ENCODE measurements around the gene HEMK1.

The HEMK1 gene

GRCh38 chr3:50573566-50574443 lies 4.5 kb downstream of the HEMK1 start:
- DNase-seq (ENCODE audit: low spot score) = no peak

- no peak for DNase-seq (ENCODE audit: low spot score)
Observed at GRCh38 chr3:50574444-50574831, 5.1 kb downstream of the HEMK1 start.

DNA sequence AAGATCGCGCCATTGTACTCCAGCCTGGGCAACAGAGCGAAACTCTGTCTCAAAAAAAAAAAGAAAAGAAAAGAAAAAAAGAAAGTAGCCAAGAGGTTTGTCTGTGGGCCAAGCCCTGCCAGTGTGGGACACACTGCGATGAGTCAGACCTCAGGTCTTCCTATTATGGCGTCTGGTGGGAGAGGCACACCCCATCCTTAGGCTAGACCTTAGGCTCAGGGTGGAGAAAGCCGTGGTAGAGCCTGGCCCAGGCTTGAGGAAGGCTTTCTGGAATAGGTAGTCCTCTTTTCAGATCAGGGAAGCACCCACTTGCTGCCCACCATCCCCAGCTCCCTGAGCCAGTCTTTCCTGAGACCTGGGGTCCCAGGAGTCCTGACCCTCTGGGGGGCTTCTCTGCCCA lies 6.0 kb downstream of the HEMK1 start:
- no peak for DNase-seq (ENCODE audit: low spot score)

GRCh38 chr3:50577348-50577747 lies 8.0 kb downstream of the HEMK1 start:
- DNase-seq (ENCODE audit: low spot score) = no peak

DNA sequence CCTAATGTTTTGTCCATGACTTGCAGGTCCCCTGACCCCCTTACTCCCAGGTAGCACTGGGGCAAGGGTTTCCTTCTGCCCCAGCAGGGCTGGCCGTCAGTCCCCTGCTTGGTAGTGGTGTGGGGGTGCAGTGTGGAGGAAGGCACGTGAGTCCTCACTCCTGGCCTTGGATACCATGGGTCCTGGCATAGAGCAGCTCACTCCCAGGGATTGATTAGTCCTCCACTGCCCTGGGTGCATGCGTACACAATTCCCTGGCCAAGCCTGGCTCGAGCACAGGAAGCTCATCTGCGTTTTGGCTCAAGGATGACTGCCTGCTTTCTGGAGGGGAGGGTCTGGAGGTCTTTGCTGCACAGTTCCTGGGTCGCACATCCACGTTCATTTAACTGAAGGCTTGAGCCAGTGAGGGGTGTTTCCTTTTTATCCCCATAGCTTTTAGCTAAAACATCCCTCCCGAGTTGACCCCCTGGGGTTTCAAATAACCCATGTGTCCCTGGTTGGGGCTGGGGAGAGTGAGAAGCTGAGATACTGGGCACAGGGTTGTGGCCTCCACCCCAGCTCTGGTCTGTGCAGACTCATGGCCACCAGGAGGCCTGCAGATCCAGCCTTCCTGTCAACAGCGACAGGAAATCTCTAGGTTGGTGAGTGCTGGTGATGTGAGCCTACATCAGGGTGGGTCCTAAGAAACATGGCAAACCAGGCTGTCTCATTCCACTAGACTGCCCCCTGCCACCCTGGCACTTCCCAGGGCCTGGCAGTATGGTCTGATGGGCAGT lies 11.5 kb downstream of the HEMK1 start:
- no peak for DNase-seq (ENCODE audit: low spot score)

- no peak for DNase-seq (ENCODE audit: low spot score)
Observed at GRCh38 chr3:50581459-50581842, 12.1 kb downstream of the HEMK1 start.

DNA sequence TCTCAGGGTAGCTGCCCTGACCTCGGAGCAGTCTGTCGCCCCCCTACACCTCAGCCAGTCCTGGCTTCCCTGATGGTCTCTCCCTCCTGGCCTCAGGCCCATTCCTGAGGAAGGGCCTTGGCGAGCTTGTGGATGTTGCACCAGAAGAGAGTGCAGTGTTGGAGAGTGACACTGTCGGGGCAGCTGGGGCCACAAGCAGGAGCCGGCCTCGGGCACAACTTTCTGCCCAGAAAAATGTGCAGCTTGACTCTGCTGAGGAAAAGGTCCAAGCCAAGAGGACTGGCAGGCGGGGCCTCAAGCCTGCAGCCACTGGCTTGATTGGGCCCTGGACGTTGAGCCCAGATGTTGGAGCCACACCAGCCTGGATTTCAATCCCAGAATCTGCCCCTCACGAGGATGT lies 12.8 kb downstream of the HEMK1 start:
- no peak for DNase-seq (ENCODE audit: low spot score)

DNA sequence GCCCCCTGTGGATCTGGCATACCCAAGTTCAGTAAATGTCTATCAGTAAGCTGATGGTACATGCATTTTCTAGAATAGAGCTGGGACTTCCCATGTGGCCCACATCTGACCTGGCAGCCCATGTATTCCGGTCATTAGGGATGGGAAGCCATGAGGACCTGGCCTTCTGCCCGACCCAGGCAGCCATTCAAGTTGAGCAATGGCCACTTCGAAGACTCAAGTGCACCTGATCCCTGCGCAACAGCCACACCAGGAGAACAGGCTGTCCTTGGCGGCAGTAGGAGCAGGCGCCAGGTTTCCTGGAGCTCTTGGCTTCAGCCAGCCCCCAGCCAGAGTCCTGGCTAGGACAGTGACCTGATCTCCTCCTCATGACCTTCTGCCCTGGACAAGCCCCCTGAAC lies 14.6 kb downstream of the HEMK1 start:
- no peak for DNase-seq (ENCODE audit: low spot score)

DNA sequence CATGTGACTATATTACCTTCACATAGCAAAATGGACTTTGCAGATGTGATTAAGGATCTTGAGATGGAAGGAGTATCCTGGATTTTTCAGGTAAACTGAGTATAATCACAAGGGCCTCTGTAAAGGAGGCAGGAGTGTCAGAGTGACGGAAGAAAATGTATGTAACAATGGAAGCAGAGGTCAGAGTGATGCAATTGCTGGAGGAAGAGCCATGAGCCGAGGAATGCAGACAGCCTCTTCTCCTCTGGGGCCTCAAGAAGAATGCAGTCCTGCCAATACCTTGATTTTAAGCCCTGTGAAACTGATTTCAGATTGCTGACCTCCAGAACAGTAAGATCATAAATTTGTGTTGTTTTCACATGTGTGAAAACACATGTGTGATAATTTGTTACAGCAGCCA lies 15.1 kb downstream of the HEMK1 start:
- no peak for DNase-seq (ENCODE audit: low spot score)

DNA sequence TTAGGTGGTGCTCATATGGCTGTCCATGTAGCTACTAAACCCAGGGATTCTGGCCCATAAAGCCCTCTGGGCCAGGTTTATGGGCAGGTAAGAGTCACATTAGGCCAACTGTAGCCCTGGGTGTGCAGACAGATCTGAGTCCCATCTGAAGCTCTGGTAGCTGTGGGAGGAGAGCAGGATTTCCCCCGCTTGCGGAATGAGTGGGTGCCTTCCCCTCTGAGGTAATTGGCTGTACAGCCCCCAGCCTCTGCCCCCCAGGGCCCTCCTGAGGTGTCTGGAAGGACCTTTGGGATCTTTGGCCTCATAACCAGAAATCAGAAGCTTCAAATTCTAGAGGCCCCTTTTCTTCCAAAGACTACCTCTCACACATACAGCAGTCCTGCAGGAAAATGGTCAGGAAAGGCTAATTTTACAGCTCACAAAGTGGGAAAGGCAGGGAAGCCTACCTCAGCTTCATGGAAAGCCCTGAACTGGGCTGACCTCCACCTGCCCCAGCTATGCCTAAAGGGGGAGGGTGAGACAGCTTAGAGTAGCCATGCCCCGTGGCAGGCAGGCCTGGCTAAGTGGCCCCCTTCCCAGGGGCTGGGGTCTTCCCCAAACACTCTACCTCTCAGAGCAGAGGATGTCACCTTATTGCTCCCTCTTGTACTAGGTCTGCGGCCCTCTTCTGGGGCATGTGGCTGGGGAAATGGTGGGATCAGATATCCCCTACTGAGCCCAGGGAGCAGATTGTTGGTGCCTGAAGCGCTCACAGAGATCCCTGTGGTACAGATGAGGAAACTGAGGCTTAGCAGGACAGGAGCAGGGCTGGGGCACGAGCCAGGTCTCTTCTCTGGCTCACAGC lies 16.8 kb downstream of the HEMK1 start:
- DNase-seq (ENCODE audit: low spot score) = no peak

- DNase-seq (ENCODE audit: low spot score) = no peak
Observed at GRCh38 chr3:50586763-50587070, 17.4 kb downstream of the HEMK1 start.

GRCh38 chr3:50587373-50587772 lies 18.1 kb downstream of the HEMK1 start:
- no peak for DNase-seq (ENCODE audit: low spot score)

- no peak for DNase-seq (ENCODE audit: low spot score)
Observed at GRCh38 chr3:50587806-50588758, 18.8 kb downstream of the HEMK1 start.

GRCh38 chr3:50588759-50589433 lies 19.6 kb downstream of the HEMK1 start:
- peak; percentile 63 for DNase-seq (ENCODE audit: low spot score)

DNA sequence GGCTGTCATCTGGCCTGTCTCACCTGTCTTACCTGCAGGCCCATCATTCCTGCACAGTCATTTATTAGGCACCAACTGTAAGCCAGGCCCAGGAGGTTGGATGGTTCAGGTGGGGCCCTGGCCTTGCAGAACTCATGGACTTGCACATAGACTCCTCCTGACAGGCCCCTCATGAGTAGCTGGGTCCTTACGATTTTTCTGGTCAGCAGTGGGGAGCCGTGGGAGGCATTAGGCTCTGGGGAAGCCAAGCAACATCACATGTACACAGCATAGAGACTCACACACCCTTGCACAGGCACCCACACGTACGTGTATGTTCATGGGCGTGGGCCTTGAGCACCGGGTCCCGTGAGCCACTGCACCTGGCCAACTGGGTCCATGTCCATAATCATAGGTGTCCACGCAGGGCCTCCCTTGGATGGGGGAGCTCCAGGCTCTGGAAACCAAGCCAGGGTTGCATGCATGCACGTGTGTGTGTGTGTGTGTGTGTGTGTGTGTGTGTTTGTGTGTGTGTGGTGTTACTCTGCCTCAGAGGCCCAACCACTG lies 21.9 kb downstream of the HEMK1 start:
- no peak for DNase-seq (ENCODE audit: low spot score)

- peak; percentile 61 for DNase-seq (ENCODE audit: low spot score)
Observed at GRCh38 chr3:50592568-50592967, 23.2 kb downstream of the HEMK1 start.

- DNase-seq (ENCODE audit: low spot score) = no peak
Observed at GRCh38 chr3:50594253-50594785, 25.0 kb downstream of the HEMK1 start.

DNA sequence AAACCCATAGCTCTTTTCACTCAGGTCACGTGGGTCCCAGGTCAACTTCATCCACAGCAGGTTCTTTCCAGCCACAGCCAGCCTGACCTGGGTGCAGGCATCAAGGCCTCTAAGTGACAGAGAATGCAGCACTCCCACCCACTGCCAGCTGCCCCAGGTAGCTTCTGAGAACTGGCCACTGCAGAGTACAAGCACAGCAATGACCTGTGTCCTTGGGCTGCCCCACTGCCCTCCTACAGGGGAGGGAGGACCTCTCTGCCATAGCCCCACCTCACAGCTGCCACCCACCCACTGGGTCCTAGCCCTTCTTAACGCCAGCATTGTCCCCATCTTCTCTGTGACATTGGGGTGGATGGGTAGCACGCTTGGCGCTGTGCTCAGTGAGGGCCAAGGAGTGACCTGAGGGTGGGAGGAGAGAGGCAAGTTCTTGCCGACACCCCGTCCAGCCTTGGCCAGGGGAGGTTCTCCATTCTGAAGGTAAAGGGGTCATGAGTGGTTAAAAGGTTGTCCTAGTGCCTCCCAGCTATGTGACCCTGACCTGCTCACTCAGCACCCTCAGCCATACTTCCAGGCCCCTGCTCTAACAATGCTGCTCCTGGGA lies 29.9 kb downstream of the HEMK1 start:
- DNase-seq (ENCODE audit: low spot score) = no peak

- DNase-seq (ENCODE audit: low spot score) = no peak
Observed at GRCh38 chr3:50599716-50600118, 30.4 kb downstream of the HEMK1 start.
